Liver (tissue), 9 donors: Measurements from ENCODE around the gene BNC2. TPM values are rescaled to one million over a fixed set of nuclear protein-coding genes. Genes with fewer than 3 reads are reported as not detected.

ENCODE experiments used
- DNase-seq: peaks from one replicate; pipeline ENCODE4 v3.0.0-alpha.2; 2017; ENCODE audit warnings: low spot score
- H3K27ac ChIP-seq, 2 donors: one replicate each; pipeline ENCODE4 v1.7.0; 2013; ENCODE audit warnings: inconsistent platforms in 2 of 2, low read length in 2 of 2, control low read depth in 1 of 2, low read depth in 1 of 2, mild to moderate bottlenecking in 1 of 2
- H3K27me3 ChIP-seq, 4 donors: one replicate each; pipeline versions ENCODE4 v1.6.1 to v1.7.0; 2013; ENCODE audit warnings: low read length in 3 of 4, inconsistent platforms in 1 of 4, mild to moderate bottlenecking in 1 of 4, moderate library complexity in 1 of 4; ENCODE audit not compliant: control insufficient read depth in 4 of 4, insufficient read depth in 4 of 4
- H3K36me3 ChIP-seq, 4 donors: one replicate each; pipeline versions ENCODE4 v1.6.1 to v1.7.0; 2013; ENCODE audit warnings: low read length in 3 of 4, mild to moderate bottlenecking in 3 of 4, low read depth in 1 of 4, moderate library complexity in 1 of 4; ENCODE audit not compliant: control insufficient read depth in 4 of 4, insufficient read depth in 3 of 4
- H3K4me1 ChIP-seq, 4 donors: one replicate each; pipeline versions ENCODE4 v1.6.1 to v1.7.0; 2013; ENCODE audit warnings: low read length in 3 of 4, mild to moderate bottlenecking in 3 of 4, moderate library complexity in 1 of 4; ENCODE audit not compliant: control insufficient read depth in 4 of 4, insufficient read depth in 4 of 4
- H3K4me3 ChIP-seq, 3 donors: one replicate each; pipeline versions ENCODE4 v1.6.1 to v1.7.0; 2013; ENCODE audit warnings: low read length in 3 of 3, control low read depth in 1 of 3, low read depth in 1 of 3, mild to moderate bottlenecking in 1 of 3
- H3K9ac ChIP-seq, 2 donors: one replicate each; pipeline ENCODE4 v1.7.0; 2013; ENCODE audit warnings: low read length in 2 of 2, mild to moderate bottlenecking in 2 of 2, moderate library complexity in 2 of 2, control low read depth in 1 of 2, low read depth in 1 of 2
- H3K9me3 ChIP-seq, 4 donors: one replicate each; pipeline versions ENCODE4 v1.6.1 to v1.7.0; 2013; ENCODE audit warnings: low read length in 3 of 4; ENCODE audit not compliant: control insufficient read depth in 4 of 4
- ATF3 ChIP-seq: IDR thresholded peaks from 2 replicates; pipeline ENCODE4 v1.6.1; 2016; ENCODE audit warnings: antibody characterized with exemption
- CTCF ChIP-seq: fragments of 150-350 bp; IDR thresholded peaks from 2 replicates; pipeline ENCODE4 v1.5.1; 2017; ENCODE audit warnings: improper control_type of control experiment, low read depth, low read length; ENCODE audit not compliant: missing input control
- EGR1 ChIP-seq, 2 donors: IDR thresholded peaks; 2 replicates each; pipeline ENCODE4 v1.6.1; 2016 to 2018; ENCODE audit warnings: antibody characterized with exemption in 2 of 2, low read depth in 2 of 2
- FOXA1 ChIP-seq: IDR thresholded peaks from 2 replicates; pipeline ENCODE4 v1.6.1; 2016; ENCODE audit warnings: antibody characterized with exemption
- FOXA2 ChIP-seq: IDR thresholded peaks from 2 replicates; pipeline ENCODE4 v1.6.1; 2016; ENCODE audit warnings: antibody characterized with exemption
- GABPA ChIP-seq, 2 donors: IDR thresholded peaks in 1 of 2; conservative IDR thresholded peaks in 1 of 2; 2 replicates each; pipeline ENCODE4 v1.6.1; 2016; ENCODE audit warnings: antibody characterized with exemption in 2 of 2, mild to moderate bottlenecking in 1 of 2, moderate library complexity in 1 of 2
- HNF4A ChIP-seq, 2 donors: conservative IDR thresholded peaks; 2 replicates each; pipeline ENCODE4 v1.6.1; 2016; ENCODE audit warnings: antibody characterized with exemption in 2 of 2, mild to moderate bottlenecking in 2 of 2
- HNF4G ChIP-seq: IDR thresholded peaks from 2 replicates; pipeline ENCODE4 v1.6.1; 2016; ENCODE audit warnings: antibody characterized with exemption
- JUND ChIP-seq, 2 donors: IDR thresholded peaks; 2 replicates each; pipeline ENCODE4 v1.6.1; 2016; ENCODE audit warnings: antibody characterized with exemption in 2 of 2
- NR2F2 ChIP-seq: IDR thresholded peaks from 2 replicates; pipeline ENCODE4 v1.6.1; 2016; ENCODE audit warnings: antibody characterized with exemption
- RAD21 ChIP-seq, 2 donors: IDR thresholded peaks; 2 replicates each; pipeline ENCODE4 v1.6.1; 2016; ENCODE audit warnings: antibody characterized with exemption in 2 of 2, mild to moderate bottlenecking in 2 of 2
- RXRA ChIP-seq, 2 donors: IDR thresholded peaks; 2 replicates each; pipeline ENCODE4 v1.6.1; 2017 to 2018; ENCODE audit warnings: antibody characterized with exemption in 2 of 2, mild to moderate bottlenecking in 1 of 2
- SP1 ChIP-seq: IDR thresholded peaks from 2 replicates; pipeline ENCODE4 v1.6.1; 2018; ENCODE audit warnings: antibody characterized with exemption, mild to moderate bottlenecking
- TAF1 ChIP-seq: conservative IDR thresholded peaks from 2 replicates; pipeline ENCODE4 v1.6.1; 2016; ENCODE audit warnings: antibody characterized with exemption, mild to moderate bottlenecking
- YY1 ChIP-seq: IDR thresholded peaks from 2 replicates; pipeline ENCODE4 v1.6.1; 2016; ENCODE audit warnings: antibody characterized with exemption, mild to moderate bottlenecking
- ZBTB33 ChIP-seq: IDR thresholded peaks from 2 replicates; pipeline ENCODE4 v1.6.1; 2016; ENCODE audit warnings: antibody characterized with exemption
- WGBS: extraction: QIAGEN DNeasy Blood & Tissue Kit; methylation state at CpG from one replicate; pipeline ENCODE4 v1.1.7; 2013; 5-methylcytosine and 5-hydroxymethylcytosine counted together
- polyA plus RNA-seq, 2 donors: library from polyadenylated mRNA; stranded (reverse) in 1 of 2; unstranded in 1 of 2; fragments of 200-250 nt in 1 of 2; fragments of >200 nt in 1 of 2; fragmentation: Nextera tagmentation in 1 of 2; extraction: Ambion mirVana in 1 of 2; gene quantifications; one replicate each; pipeline versions ENCODE4 v1.2.1 to v1.2.3, GENCODE V29; 2013 to 2015
- total RNA-seq, 2 donors: library from RNA; depleted of rRNA; stranded (reverse); fragments of >200 nt; gene quantifications; one replicate each; pipeline ENCODE4 v1.2.3, GENCODE V29; 2014
- TF ChIP-seq, protein P1 (sequence below): IDR thresholded peaks from 2 replicates; pipeline ENCODE4 v1.6.1; 2016; ENCODE audit warnings: antibody characterized with exemption, mild to moderate bottlenecking
- TF ChIP-seq, protein P2 (sequence below): IDR thresholded peaks from 2 replicates; pipeline ENCODE4 v1.6.1; 2016; ENCODE audit warnings: antibody characterized with exemption
- donor health status: healthy.
- donor health status: healthy.
- donor health status: healthy.
- donor health status: healthy.
- donor health status: healthy.

BNC2 gene
- total and polyA plus RNA-seq, 4 donors, result 0.07 to 0.67 (median 0.08) TPM

DNA sequence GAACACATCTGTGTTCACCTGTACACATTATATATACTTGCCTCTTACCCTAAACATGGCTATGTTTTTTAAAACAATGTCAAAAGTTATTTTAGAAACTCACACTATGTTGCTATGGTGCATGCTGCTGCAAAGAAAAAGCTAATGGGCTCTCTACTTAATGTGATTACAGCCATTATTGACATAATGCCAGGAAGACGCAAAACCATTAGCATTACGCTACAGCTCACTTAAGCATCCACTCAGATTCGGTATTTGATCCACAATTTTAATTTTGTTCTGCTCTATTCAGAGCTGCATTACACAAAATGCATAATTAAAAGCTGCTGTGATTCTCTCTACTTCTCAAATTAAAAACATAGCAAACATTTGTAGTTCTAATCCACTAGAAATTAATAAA is 395.2 kb downstream of the BNC2 start:
- no peak for TF ChIP-seq FOXA1
- no peak for TF ChIP-seq HNF4A (conservative IDR thresholded peaks at IDR 0.05)
- TF ChIP-seq EGR1 (IDR thresholded peaks at IDR 0.05; ENCODE audit: low read depth in 2 of 2), result no peak
- TF ChIP-seq CTCF, result no peak
- no peak for TF ChIP-seq ATF3
- no peak for TF ChIP-seq JUND (IDR thresholded peaks at IDR 0.05)
- no peak for TF ChIP-seq RAD21 (IDR thresholded peaks at IDR 0.05)
- no peak for TF ChIP-seq HNF4G
- TF ChIP-seq RXRA (IDR thresholded peaks at IDR 0.05), result no peak
- TF ChIP-seq, protein P1, sequence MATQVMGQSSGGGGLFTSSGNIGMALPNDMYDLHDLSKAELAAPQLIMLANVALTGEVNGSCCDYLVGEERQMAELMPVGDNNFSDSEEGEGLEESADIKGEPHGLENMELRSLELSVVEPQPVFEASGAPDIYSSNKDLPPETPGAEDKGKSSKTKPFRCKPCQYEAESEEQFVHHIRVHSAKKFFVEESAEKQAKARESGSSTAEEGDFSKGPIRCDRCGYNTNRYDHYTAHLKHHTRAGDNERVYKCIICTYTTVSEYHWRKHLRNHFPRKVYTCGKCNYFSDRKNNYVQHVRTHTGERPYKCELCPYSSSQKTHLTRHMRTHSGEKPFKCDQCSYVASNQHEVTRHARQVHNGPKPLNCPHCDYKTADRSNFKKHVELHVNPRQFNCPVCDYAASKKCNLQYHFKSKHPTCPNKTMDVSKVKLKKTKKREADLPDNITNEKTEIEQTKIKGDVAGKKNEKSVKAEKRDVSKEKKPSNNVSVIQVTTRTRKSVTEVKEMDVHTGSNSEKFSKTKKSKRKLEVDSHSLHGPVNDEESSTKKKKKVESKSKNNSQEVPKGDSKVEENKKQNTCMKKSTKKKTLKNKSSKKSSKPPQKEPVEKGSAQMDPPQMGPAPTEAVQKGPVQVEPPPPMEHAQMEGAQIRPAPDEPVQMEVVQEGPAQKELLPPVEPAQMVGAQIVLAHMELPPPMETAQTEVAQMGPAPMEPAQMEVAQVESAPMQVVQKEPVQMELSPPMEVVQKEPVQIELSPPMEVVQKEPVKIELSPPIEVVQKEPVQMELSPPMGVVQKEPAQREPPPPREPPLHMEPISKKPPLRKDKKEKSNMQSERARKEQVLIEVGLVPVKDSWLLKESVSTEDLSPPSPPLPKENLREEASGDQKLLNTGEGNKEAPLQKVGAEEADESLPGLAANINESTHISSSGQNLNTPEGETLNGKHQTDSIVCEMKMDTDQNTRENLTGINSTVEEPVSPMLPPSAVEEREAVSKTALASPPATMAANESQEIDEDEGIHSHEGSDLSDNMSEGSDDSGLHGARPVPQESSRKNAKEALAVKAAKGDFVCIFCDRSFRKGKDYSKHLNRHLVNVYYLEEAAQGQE, result no peak
- TF ChIP-seq ZBTB33, result no peak
- no peak for TF ChIP-seq TAF1
- TF ChIP-seq NR2F2, result no peak
- TF ChIP-seq, protein P2, sequence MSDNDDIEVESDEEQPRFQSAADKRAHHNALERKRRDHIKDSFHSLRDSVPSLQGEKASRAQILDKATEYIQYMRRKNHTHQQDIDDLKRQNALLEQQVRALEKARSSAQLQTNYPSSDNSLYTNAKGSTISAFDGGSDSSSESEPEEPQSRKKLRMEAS, result no peak
- no peak for TF ChIP-seq GABPA (IDR thresholded peaks at IDR 0.05 in 1 of 2, conservative IDR thresholded peaks at IDR 0.05 in 1 of 2)
- TF ChIP-seq YY1, result no peak
- no peak for TF ChIP-seq SP1
- no peak for TF ChIP-seq FOXA2
- WGBS, result 92% methylated on average over 3 of the region's 3 CpGs
- no peak for DNase-seq
- no peak overlapping the region for H3K9ac ChIP-seq
- no peak overlapping the region for H3K27ac ChIP-seq
- H3K9me3 ChIP-seq, result no peaks in the 10 kb centered on the region
- no peaks in the 10 kb centered on the region for H3K4me1 ChIP-seq
- no peaks in the 10 kb centered on the region for H3K36me3 ChIP-seq
- H3K4me3 ChIP-seq, result no peak overlapping the region
- H3K27me3 ChIP-seq, result no peaks in the 10 kb centered on the region

- no peak for TF ChIP-seq TAF1
- no peak for TF ChIP-seq ZBTB33
- WGBS, result 84% methylated on average over 4 of the region's 4 CpGs
- no peak for DNase-seq
Observed at GRCh38 chr9:16469184-16469583, 401.3 kb downstream of the BNC2 start.

More at GRCh38 chr9:16469184-16469583, 401.3 kb downstream of the BNC2 start:
- Histone ChIP-seq H3K4me3 (no peak overlapping the region), H3K4me1 (no peaks in the 10 kb centered on the region), H3K9ac (no peak overlapping the region), H3K27me3 (no peaks in the 10 kb centered on the region), H3K27ac (no peak overlapping the region), H3K9me3 (no peaks in the 10 kb centered on the region), H3K36me3 (no peaks in the 10 kb centered on the region)
